ENCODE results near the gene ARMH4. TPM values are rescaled to one million over a fixed set of nuclear protein-coding genes. Genes with fewer than 3 reads are reported as not detected.

ARMH4 gene
- total and polyA plus RNA-seq, 9 donors, result 4.6 to 22.5 (median 16.5) TPM

- TF ChIP-seq POLR2A (IDR thresholded peaks at IDR 0.05) (no peak), CTCF (IDR thresholded peaks at IDR 0.05) (no peak), EP300 (IDR thresholded peaks at IDR 0.05) (no peak)
- Histone ChIP-seq H3K9me3 (no peaks in the 10 kb centered on the region), H3K4me1 (ENCODE audit: insufficient read depth) (no peaks in the 10 kb centered on the region), H3K36me3 (no peaks in the 10 kb centered on the region), H3K4me3 (no peak overlapping the region), H3K27ac (no peak overlapping the region), H3K27me3 (no peaks in the 10 kb centered on the region)
- intact Hi-C loops (cut with DNase I), result loop anchor here in 3 of 4 donors (5.0 to 10.0 kb wide), 2 partner anchors 56 to 63 kb away; no protein-coding TSS in a partner anchor
- no peak for DNase-seq
- WGBS, 3 donors, result 83 to 87% (median 86%) methylated on average over 5 of the region's 5 CpGs
These were observed 15.9 kb upstream of the ARMH4 start for GRCh38 chr14:58167891-58168290.

GRCh38 chr14:58167057-58167456 is 15.0 kb upstream of the ARMH4 start:
- TF ChIP-seq POLR2A (IDR thresholded peaks at IDR 0.05), result no peak
- TF ChIP-seq CTCF (IDR thresholded peaks at IDR 0.05), result no peak
- Histone ChIP-seq H3K4me1 (ENCODE audit: insufficient read depth) (no peaks in the 10 kb centered on the region), H3K27ac (no peak overlapping the region), H3K4me3 (no peak overlapping the region), H3K9me3 (no peaks in the 10 kb centered on the region), H3K27me3 (no peaks in the 10 kb centered on the region), H3K36me3 (no peaks in the 10 kb centered on the region)
- DNase-seq, result no peak
- intact Hi-C loops (cut with DNase I), result loop anchor here in 3 of 4 donors (5.0 to 10.0 kb wide), 2 partner anchors 55 to 62 kb away; no protein-coding TSS in a partner anchor
- 38 to 44% (median 43%) methylated on average over 1 of the region's 1 CpG for WGBS, 3 donors

- Histone ChIP-seq H3K9me3 (no peaks in the 10 kb centered on the region), H3K36me3 (no peaks in the 10 kb centered on the region), H3K4me3 (no peak overlapping the region), H3K4me1 (ENCODE audit: insufficient read depth) (no peaks in the 10 kb centered on the region), H3K27me3 (no peaks in the 10 kb centered on the region), H3K27ac (no peak overlapping the region)
- peak; percentile 76 to 94 (median 89) for DNase-seq
- intact Hi-C loops (cut with DNase I), result loop anchor here in 3 of 4 donors (5.0 to 10.0 kb wide), 2 partner anchors 54 to 61 kb away; no protein-coding TSS in a partner anchor
- 29 to 35% (median 30%) methylated on average over 10 of the region's 10 CpGs for WGBS, 3 donors
- TF ChIP-seq EP300 (IDR thresholded peaks at IDR 0.05) (no peak), CTCF (IDR thresholded peaks at IDR 0.05) (peak; percentile 54 to 84 (median 62)), POLR2A (IDR thresholded peaks at IDR 0.05) (no peak)
These were observed 14.3 kb upstream of the ARMH4 start for GRCh38 chr14:58166005-58166983.

GRCh38 chr14:58160561-58160960 is 8.5 kb upstream of the ARMH4 start:
- Histone ChIP-seq H3K36me3 (no peaks in the 10 kb centered on the region), H3K4me3 (no peak overlapping the region), H3K9me3 (no peaks in the 10 kb centered on the region), H3K27ac (no peak overlapping the region), H3K4me1 (ENCODE audit: insufficient read depth) (no peaks in the 10 kb centered on the region), H3K27me3 (no peaks in the 10 kb centered on the region)
- no peak for DNase-seq
- TF ChIP-seq POLR2A (IDR thresholded peaks at IDR 0.05) (no peak), CTCF (IDR thresholded peaks at IDR 0.05) (no peak), EP300 (IDR thresholded peaks at IDR 0.05) (no peak)
- intact Hi-C loops (cut with DNase I), result loop anchor here in 2 of 4 donors (10.0 kb wide), 1 partner anchor 56 kb away; no protein-coding TSS in a partner anchor

Data from ovary (tissue), 9 donors.